ENCODE data around the gene ATP1A1. TPM values are rescaled to one million over a fixed set of nuclear protein-coding genes. Genes with fewer than 3 reads are reported as not detected.

ATP1A1 gene
- total RNA-seq, 4 donors from 2014 or later: 90.9 to 208 (median 174) TPM

DNA sequence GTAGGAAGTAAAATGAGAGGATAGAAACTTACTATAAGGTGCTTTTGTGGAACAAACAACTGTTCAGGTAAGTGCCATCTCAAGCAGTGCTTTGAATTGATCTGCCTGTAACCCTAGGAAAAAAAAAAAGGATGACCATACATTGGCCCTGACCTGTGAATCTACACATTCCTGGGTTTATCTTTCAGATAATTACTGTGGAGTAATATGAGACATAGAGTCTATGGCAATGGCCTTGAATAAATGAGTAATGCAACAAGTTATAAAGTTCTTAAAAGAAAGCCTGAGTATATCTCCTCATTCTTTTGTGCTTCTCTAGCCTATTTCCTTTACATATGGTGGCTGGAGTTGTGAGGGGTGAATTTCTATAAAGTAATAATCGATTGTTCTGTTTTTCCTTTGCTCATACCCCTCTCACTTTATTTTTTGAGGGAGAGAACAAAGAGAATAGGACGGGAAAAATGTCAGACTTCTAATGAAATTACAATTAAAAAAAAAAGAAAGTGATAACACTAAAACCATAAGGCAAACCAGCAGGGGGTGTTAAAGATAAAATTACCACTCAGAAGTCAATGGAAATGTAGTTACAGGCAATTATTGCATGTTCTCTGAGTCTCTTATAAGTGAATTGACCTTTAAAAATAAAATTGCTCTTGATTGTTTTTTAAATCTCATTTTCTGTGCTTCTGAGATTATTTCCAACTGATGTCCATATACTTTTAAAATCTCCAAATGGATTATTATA lies 12.4 kb upstream of the ATP1A1 start:
- no peak for TF ChIP-seq POLR2A (IDR thresholded peaks at IDR 0.05)
- TF ChIP-seq CTCF (IDR thresholded peaks at IDR 0.05): peak in 3 of 4 experiments; percentile 52 to 57 (median 56)
- no peak for TF ChIP-seq EP300 (IDR thresholded peaks at IDR 0.05)
- no peak for ATAC-seq
- H3K9me3 ChIP-seq: no peaks in the 10 kb centered on the region
- H3K27me3 ChIP-seq: no peaks in the 10 kb centered on the region
- no peak overlapping the region for H3K4me3 ChIP-seq
- no peaks in the 10 kb centered on the region for H3K36me3 ChIP-seq
- WGBS, 2 donors (ENCODE audit: low coverage in 1 of 2): 51 to 82% methylated on average over 1 to 2 of the region's 2 CpGs
- H3K4me1 ChIP-seq: peaks cover 0 to 9% (median 0%) of the 10 kb centered on the region in 3 donors
- H3K27ac ChIP-seq: no peak overlapping the region

DNA sequence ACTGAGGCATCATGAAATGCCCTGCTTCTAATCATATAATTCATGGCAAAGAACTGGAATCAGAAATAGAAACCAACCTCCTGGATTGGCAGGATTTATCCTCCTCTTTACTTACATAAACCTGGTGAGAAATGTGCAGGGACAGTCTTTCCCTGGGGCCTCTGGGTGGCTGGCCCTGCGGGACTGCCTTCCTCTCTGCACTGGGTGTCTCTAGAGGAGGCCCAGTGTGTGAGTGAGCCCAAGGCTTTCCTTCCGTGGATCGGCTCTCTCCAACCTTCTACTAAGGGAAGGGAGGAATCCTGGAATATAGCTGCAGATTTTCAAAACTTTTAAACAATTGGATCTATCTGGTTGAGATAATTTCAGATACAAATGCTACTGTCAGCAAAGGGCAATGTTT lies 11.4 kb upstream of the ATP1A1 start:
- WGBS, 2 donors (ENCODE audit: low coverage in 1 of 2): 81% methylated on average over 3 of the region's 3 CpGs; no CpG with 5 or more reads in 1 of the 2 donors
- no peaks in the 10 kb centered on the region for H3K27me3 ChIP-seq
- H3K27ac ChIP-seq: no peak overlapping the region
- TF ChIP-seq CTCF (IDR thresholded peaks at IDR 0.05) (no peak), POLR2A (IDR thresholded peaks at IDR 0.05) (no peak), POLR2AphosphoS5 (IDR thresholded peaks at IDR 0.05) (no peak), EP300 (IDR thresholded peaks at IDR 0.05) (no peak)
- no peak for ATAC-seq
- H3K4me1 ChIP-seq: peaks cover 0 to 15% (median 0%) of the 10 kb centered on the region in 3 donors
- H3K36me3 ChIP-seq: no peaks in the 10 kb centered on the region
- no peak overlapping the region for H3K4me3 ChIP-seq
- H3K9me3 ChIP-seq: no peaks in the 10 kb centered on the region

GRCh38 chr1:116362050-116362449 lies 11.0 kb upstream of the ATP1A1 start:
- Histone ChIP-seq H3K27ac (no peak overlapping the region), H3K4me3 (no peak overlapping the region), H3K27me3 (no peaks in the 10 kb centered on the region), H3K36me3 (no peaks in the 10 kb centered on the region), H3K4me1 (peaks cover 0 to 15% (median 0%) of the 10 kb centered on the region in 3 donors), H3K9me3 (no peaks in the 10 kb centered on the region)
- TF ChIP-seq POLR2A (IDR thresholded peaks at IDR 0.05) (no peak), CTCF (IDR thresholded peaks at IDR 0.05) (no peak), EP300 (IDR thresholded peaks at IDR 0.05) (no peak), POLR2AphosphoS5 (IDR thresholded peaks at IDR 0.05) (no peak)
- WGBS, 2 donors (ENCODE audit: low coverage in 1 of 2): 83 to 88% methylated on average over 1 to 4 of the region's 4 CpGs
- no peak for ATAC-seq

GRCh38 chr1:116365353-116365780 lies 7.7 kb upstream of the ATP1A1 start:
- no peak overlapping the region for H3K4me3 ChIP-seq
- H3K9me3 ChIP-seq: no peaks in the 10 kb centered on the region
- H3K4me1 ChIP-seq: peaks cover 0 to 15% (median 0%) of the 10 kb centered on the region in 3 donors
- WGBS, 2 donors (ENCODE audit: low coverage in 1 of 2): 24 to 33% methylated on average over 5 of the region's 5 CpGs
- H3K27ac ChIP-seq: peak overlapping the region in 1 of 4 donors; percentile 4
- H3K27me3 ChIP-seq: no peaks in the 10 kb centered on the region
- TF ChIP-seq EP300 (IDR thresholded peaks at IDR 0.05) (no peak), POLR2A (IDR thresholded peaks at IDR 0.05) (no peak), POLR2AphosphoS5 (IDR thresholded peaks at IDR 0.05) (no peak), CTCF (IDR thresholded peaks at IDR 0.05) (no peak)
- peak; percentile 46 for ATAC-seq
- no peaks in the 10 kb centered on the region for H3K36me3 ChIP-seq

- Histone ChIP-seq H3K36me3 (no peaks in the 10 kb centered on the region), H3K4me3 (no peak overlapping the region), H3K9me3 (no peaks in the 10 kb centered on the region), H3K4me1 (peaks cover 0 to 15% (median 0%) of the 10 kb centered on the region in 3 donors), H3K27ac (peak overlapping the region in 1 of 4 donors; percentile 4), H3K27me3 (no peaks in the 10 kb centered on the region)
- TF ChIP-seq CTCF (IDR thresholded peaks at IDR 0.05) (no peak), POLR2AphosphoS5 (IDR thresholded peaks at IDR 0.05) (no peak), EP300 (IDR thresholded peaks at IDR 0.05) (no peak), POLR2A (IDR thresholded peaks at IDR 0.05) (no peak)
- 31 to 36% methylated on average over 5 of the region's 5 CpGs for WGBS, 2 donors (ENCODE audit: low coverage in 1 of 2)
- no peak for ATAC-seq
These were observed 7.2 kb upstream of the ATP1A1 start for GRCh38 chr1:116365857-116366256.

All from gastroesophageal sphincter (tissue), 4 donors.